Naive B cell (primary cell): ENCODE results near the gene ACP7. TPM values are rescaled to one million over a fixed set of nuclear protein-coding genes. Genes with fewer than 3 reads are reported as not detected.
A peak's percentile ranks its signal among the peaks of the same experiment; 100 is the strongest.

Source experiments
- ATAC-seq, 2 donors: fragments of 150-1000 bp; cut with Tn5 transposase; 2 replicates each; pipeline ENCODE4 v1.10.0; 2021; ENCODE audit warnings: low read depth in 2 of 2, mild to moderate bottlenecking in 2 of 2, moderate library complexity in 2 of 2
- DNase-seq: peaks from one replicate; pipeline ENCODE4 v3.0.0; 2022
- H3K27ac Mint-ChIP-seq, 6 donors: one replicate each; pipeline ENCODE4 v1.8.0; 2020 to 2022; ENCODE audit warnings: mild to moderate bottlenecking in 6 of 6, mixed read lengths in 6 of 6, moderate library complexity in 5 of 6, inconsistent platforms in 2 of 6
- H3K27me3 Mint-ChIP-seq, 3 donors: one replicate each; pipeline ENCODE4 v1.8.0; 2021 to 2022; ENCODE audit warnings: mixed read lengths in 3 of 3, mild to moderate bottlenecking in 1 of 3
- H3K36me3 Mint-ChIP-seq, 2 donors: one replicate each; pipeline ENCODE4 v1.8.0; 2020 to 2022; ENCODE audit warnings: mixed read lengths in 2 of 2, inconsistent platforms in 1 of 2, mild to moderate bottlenecking in 1 of 2
- H3K4me1 Mint-ChIP-seq, 3 donors: one replicate each; pipeline ENCODE4 v1.8.0; 2020 to 2022; ENCODE audit warnings: mixed read lengths in 3 of 3, inconsistent platforms in 1 of 3, mild to moderate bottlenecking in 1 of 3, moderate library complexity in 1 of 3
- H3K4me3 Mint-ChIP-seq, 8 donors: one replicate each; pipeline ENCODE4 v1.8.0; 2020 to 2022; ENCODE audit warnings: mild to moderate bottlenecking in 8 of 8, mixed read lengths in 8 of 8, moderate library complexity in 8 of 8, inconsistent platforms in 2 of 8
- H3K9me3 Mint-ChIP-seq, 7 donors: one replicate each; pipeline ENCODE4 v1.8.0; 2020 to 2022; ENCODE audit warnings: mixed read lengths in 7 of 7, mild to moderate bottlenecking in 5 of 7, inconsistent platforms in 2 of 7, moderate library complexity in 1 of 7
- polyA plus RNA-seq, 6 donors: library from polyadenylated mRNA; unstranded; fragments of 300-500 nt; fragmentation: Illumina TruSeq; gene quantifications; one replicate each; pipeline ENCODE4 v1.2.3, GENCODE V29; 2021; ENCODE audit warnings: low read depth in 6 of 6

The ACP7 gene, protein sequence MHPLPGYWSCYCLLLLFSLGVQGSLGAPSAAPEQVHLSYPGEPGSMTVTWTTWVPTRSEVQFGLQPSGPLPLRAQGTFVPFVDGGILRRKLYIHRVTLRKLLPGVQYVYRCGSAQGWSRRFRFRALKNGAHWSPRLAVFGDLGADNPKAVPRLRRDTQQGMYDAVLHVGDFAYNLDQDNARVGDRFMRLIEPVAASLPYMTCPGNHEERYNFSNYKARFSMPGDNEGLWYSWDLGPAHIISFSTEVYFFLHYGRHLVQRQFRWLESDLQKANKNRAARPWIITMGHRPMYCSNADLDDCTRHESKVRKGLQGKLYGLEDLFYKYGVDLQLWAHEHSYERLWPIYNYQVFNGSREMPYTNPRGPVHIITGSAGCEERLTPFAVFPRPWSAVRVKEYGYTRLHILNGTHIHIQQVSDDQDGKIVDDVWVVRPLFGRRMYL
- polyA plus RNA-seq, result not detected

DNA sequence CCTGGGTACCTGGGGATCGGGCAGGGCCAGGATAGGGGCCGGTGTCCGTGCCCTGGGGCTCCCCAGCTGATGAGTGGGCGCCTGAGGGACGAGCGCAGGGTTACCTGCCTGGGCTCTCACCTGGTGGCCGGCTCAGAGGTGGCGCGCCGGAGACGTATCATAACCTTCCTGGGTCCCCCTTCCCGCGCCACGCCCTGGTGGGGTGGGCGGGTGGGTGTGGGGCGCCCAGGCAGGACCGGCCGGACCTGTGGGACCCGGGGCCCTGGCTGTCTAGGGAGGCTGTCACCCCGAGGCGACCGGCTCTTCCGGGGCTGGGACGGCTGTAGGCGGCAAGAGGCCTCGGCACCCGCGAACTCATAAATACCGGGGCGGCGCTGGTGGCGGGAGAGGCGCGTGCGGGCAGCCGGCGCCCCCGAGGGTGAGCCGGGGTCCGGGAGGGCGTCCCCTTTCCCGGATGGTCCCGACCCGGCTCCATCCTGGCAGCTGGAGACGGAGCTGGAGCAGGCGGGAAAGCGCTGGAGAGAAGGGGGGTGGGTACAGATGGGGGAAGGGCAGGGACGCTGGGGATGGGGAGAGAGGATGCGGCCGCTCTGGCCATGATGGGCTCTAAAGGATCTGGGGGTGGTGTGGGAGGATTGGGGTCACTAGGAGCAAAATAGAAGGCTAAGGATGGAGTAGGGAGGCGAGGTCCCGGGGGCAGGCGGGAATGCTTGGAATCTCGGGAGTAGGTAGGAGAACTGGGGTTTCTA, at the start of gene ACP7:
TSS of gene ACP7 (plus strand) at position 386 of the 749 bp plus-strand sequence. CDS start 902 bp downstream, outside the sequence.
- peak within 1 kb of the TSS in 5 of 8 donors; percentile 16 to 55 (median 41) for H3K4me3 Mint-ChIP-seq
- H3K4me1 Mint-ChIP-seq, result peaks cover 15 to 19% (median 16%) of the 10 kb centered on the region in 3 donors
- peak within 1 kb of the TSS in 2 of 6 donors; percentile 52 to 93 for H3K27ac Mint-ChIP-seq
- peaks cover 45 to 61% (median 46%) of the 10 kb centered on the region in 3 donors for H3K27me3 Mint-ChIP-seq
- DNase-seq, result no peak
- no peak for ATAC-seq
- H3K9me3 Mint-ChIP-seq, result no peaks in the 10 kb centered on the region
- H3K36me3 Mint-ChIP-seq, result peaks cover 4 to 9% of the 10 kb centered on the region in 2 donors

DNA sequence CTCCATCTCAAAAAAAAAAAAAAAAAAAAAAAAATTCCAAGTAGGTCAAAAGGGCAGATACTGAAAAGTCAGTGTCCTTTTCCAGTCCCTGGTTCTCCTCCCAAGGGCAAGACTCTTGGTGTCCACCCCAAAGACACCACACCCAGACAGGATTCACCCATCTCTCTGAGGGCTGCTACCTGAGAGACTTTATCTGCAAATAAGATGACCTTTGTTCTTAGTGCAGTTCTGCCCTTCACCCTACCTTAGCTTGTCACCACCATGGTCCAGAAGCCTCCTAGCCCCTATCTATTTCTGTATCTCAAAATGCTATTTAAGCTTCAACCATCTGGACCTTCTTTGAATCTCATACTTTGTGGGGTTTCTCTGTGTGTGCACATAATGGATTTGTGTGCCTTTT, 47.6 kb upstream of the ACP7 start:
- Mint-ChIP-seq H3K4me3 (no peak overlapping the region), H3K36me3 (peaks cover 0 to 8% of the 10 kb centered on the region in 2 donors), H3K27me3 (peaks cover 11 to 47% (median 14%) of the 10 kb centered on the region in 3 donors), H3K27ac (no peak overlapping the region), H3K9me3 (peaks cover 2 to 5% (median 4%) of the 10 kb centered on the region in 7 donors), H3K4me1 (no peaks in the 10 kb centered on the region)
- ATAC-seq (no peak), DNase-seq (no peak)

DNA sequence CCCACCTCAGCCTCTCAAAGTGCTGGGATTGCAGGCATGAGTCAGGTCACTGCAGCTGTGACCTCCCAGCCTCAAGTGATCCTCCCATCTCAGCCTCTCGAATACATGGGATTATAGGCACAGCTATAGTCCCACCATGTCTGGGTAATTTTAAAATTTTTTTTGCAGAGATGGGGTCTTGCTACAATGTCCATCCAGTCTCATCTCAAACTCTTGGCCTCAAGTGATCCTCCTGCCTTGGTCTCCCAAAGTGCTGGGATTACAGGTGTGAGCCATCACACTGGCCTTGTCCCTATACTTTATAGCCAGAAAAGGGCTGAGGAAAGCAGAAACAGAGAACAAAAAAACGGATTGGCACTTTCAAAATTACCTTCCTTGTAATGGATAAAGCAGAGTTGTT, 47.0 kb upstream of the ACP7 start:
- Mint-ChIP-seq H3K27me3 (peaks cover 11 to 47% (median 14%) of the 10 kb centered on the region in 3 donors), H3K4me1 (no peaks in the 10 kb centered on the region), H3K27ac (peak overlapping the region in 1 of 6 donors; percentile 19), H3K4me3 (no peak overlapping the region), H3K9me3 (peaks cover 2 to 5% (median 4%) of the 10 kb centered on the region in 7 donors), H3K36me3 (peaks cover 0 to 8% of the 10 kb centered on the region in 2 donors)
- DNase-seq (no peak), ATAC-seq (no peak)

DNA sequence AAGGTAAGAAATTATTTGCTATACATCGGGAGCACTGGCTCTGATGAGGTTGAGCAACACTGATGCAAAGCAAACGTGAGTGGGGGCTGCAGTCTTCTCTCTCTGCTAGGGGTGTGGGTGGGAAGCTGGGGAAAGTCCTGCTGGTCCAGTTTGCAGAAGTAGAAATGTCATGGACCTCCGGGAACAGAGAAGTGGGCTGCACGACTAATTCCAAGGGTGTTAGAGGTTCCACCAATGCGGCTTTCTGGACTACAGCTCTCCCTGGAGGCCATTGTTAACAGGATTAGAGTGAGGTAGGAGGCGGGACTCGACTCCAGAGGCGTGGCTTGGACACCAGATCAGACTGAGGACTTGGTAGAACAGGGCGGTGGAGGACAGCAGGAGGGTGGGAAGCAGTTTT, 46.1 kb upstream of the ACP7 start:
- peaks cover 2 to 5% (median 4%) of the 10 kb centered on the region in 7 donors for H3K9me3 Mint-ChIP-seq
- H3K4me3 Mint-ChIP-seq, result no peak overlapping the region
- no peak overlapping the region for H3K27ac Mint-ChIP-seq
- peaks cover 0 to 8% of the 10 kb centered on the region in 2 donors for H3K36me3 Mint-ChIP-seq
- DNase-seq (no peak), ATAC-seq (no peak)
- H3K27me3 Mint-ChIP-seq, result peaks cover 11 to 38% (median 14%) of the 10 kb centered on the region in 3 donors
- no peaks in the 10 kb centered on the region for H3K4me1 Mint-ChIP-seq

DNA sequence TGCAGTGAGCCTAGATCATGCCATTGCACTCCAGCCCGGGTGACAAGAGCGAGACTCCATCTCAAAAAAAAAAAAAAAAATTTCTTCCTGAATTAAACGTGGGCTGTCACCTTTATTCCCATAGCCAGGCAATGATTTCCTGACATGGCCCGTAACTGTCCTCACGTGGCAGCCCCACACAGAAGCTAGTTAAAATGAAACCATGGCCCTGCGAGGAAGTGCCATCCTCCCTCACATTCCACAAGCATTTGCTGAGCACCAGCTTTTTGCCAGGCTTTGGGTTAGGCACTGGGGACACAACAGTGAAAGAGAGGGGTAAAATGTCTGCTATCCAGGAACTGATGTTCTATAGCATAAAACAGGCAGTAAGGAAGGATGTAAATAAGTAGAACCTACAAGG, 38.7 kb upstream of the ACP7 start:
- Mint-ChIP-seq H3K27ac (peak overlapping the region in 1 of 6 donors; percentile 36), H3K4me3 (no peak overlapping the region), H3K36me3 (peaks cover 0 to 18% of the 10 kb centered on the region in 2 donors), H3K4me1 (peaks cover 0 to 4% (median 0%) of the 10 kb centered on the region in 3 donors), H3K9me3 (peaks cover 1 to 16% (median 6%) of the 10 kb centered on the region in 7 donors), H3K27me3 (peaks cover 8 to 29% (median 14%) of the 10 kb centered on the region in 3 donors)
- ATAC-seq (no peak), DNase-seq (no peak)

DNA sequence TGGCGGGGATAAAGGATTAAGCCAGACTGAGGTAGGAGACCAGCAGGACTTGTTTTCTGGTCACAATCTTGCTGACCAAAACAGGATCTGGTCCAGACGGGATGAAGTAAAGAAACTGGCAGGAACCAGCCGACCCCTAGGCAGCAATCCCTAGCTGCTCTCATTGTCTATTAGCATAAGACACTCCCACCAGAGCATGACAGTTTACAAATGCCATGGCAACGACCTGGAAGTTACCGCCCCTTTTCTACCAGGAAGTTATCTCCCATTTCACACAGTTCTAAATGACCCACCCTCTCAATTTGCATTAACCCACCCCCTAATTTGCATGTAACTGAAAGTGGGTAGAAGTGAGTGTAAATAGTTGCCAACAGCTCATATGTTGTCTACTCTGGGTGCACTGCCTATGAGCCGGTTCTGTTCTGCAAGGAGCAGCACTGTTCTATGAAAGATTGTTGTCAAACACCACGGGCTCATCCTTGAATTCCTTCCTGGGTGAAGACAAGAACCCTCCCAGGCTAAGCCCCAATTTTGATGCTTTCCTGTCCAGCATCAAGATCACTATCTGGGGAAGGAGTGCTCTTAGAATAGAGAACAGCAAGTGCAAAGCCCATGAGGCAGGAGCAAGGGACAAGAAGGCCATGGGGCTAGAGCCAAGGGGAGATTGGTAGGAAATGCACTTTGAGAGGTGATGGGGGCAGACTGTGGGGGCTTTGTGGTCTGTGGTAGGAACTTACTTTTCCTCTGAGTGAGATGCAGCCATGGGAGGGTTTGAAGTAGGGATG, 37.9 kb upstream of the ACP7 start:
- DNase-seq (no peak), ATAC-seq (peak in 1 of 2 donors; percentile 20)
- peak overlapping the region in 1 of 6 donors; percentile 3 for H3K27ac Mint-ChIP-seq
- no peak overlapping the region for H3K4me3 Mint-ChIP-seq
- peaks cover 0 to 14% of the 10 kb centered on the region in 2 donors for H3K36me3 Mint-ChIP-seq
- H3K4me1 Mint-ChIP-seq, result peaks cover 0 to 4% (median 0%) of the 10 kb centered on the region in 3 donors
- H3K27me3 Mint-ChIP-seq, result peaks cover 6 to 25% (median 14%) of the 10 kb centered on the region in 3 donors
- peaks cover 0 to 12% (median 4%) of the 10 kb centered on the region in 7 donors for H3K9me3 Mint-ChIP-seq

DNA sequence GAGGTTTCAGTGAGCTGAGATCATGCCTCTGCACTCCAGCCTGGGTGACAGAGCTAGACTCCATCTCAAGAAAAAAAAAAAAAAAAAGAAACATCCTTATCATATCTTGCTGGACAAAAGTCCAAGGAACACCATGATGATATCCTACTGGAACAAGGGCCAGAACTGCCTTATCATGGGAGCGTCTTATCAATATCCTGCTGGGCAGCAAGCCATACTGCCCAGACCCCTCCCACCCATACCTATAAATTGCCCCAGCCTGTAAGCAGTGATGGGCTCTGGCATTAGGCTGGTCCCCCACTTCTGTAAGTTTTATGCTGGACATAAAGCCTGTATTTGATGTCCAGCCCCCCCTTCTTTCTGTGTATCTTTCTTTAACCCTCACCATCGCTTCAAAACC, 37.1 kb upstream of the ACP7 start:
- peaks cover 0 to 4% (median 0%) of the 10 kb centered on the region in 3 donors for H3K4me1 Mint-ChIP-seq
- peaks cover 6 to 25% (median 14%) of the 10 kb centered on the region in 3 donors for H3K27me3 Mint-ChIP-seq
- H3K27ac Mint-ChIP-seq, result no peak overlapping the region
- peaks cover 0 to 14% of the 10 kb centered on the region in 2 donors for H3K36me3 Mint-ChIP-seq
- H3K4me3 Mint-ChIP-seq, result no peak overlapping the region
- peaks cover 0 to 11% (median 4%) of the 10 kb centered on the region in 7 donors for H3K9me3 Mint-ChIP-seq
- ATAC-seq (no peak), DNase-seq (no peak)

DNA sequence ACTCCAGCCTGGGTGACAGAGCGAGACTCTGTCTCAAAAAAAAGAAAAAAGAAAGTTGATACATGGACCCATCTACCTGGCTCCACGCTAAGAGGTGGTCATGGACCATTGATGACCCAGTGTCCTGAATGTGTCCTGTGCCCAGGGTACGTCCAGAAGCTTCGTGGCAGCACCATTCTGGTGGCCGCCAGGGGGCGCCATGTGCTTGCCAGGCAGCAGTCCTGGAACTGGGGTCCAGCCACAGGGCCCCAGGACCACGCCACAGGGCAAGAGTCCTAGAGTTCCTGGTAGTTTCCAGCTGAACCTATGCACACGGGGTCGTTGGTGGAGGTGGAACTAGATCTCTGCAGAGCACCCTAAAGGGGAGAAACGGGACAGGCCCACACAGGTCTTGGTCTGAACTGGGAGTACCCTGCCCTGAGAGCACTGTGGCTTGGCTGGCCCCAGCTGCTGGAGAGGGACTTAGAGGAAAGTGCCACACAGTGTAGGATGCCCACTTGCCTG, 31.9 kb upstream of the ACP7 start:
- Mint-ChIP-seq H3K27ac (no peak overlapping the region), H3K4me1 (peaks cover 0 to 4% (median 0%) of the 10 kb centered on the region in 3 donors), H3K36me3 (peaks cover 0 to 8% of the 10 kb centered on the region in 2 donors), H3K4me3 (no peak overlapping the region), H3K9me3 (peaks cover 0 to 9% (median 2%) of the 10 kb centered on the region in 7 donors), H3K27me3 (peaks cover 3 to 30% (median 5%) of the 10 kb centered on the region in 3 donors)
- peak in 1 of 2 donors; percentile 39 for ATAC-seq
- peak; percentile 35 for DNase-seq

DNA sequence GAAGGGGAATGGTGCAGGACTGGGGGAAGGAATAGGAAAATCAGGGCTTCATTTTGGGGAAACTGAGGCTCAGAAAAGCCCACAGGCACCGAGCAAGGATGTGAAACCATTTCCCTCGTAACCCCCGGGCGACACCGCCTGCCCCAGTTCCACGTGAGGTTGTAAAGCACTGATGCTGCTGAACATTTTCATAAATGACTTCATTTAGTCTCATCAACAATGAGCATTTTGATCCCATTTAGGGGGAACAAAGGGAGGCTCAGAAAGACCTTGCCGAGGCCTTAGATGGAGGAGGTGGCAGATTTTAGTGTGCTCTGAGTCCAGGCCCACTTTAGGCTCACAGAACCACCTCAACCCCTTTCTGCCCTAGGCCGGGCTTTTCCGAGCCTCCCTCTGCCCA, 31.3 kb upstream of the ACP7 start:
- DNase-seq (no peak), ATAC-seq (no peak)
- Mint-ChIP-seq H3K27ac (no peak overlapping the region), H3K4me1 (peaks cover 0 to 4% (median 0%) of the 10 kb centered on the region in 3 donors), H3K9me3 (peaks cover 0 to 9% (median 4%) of the 10 kb centered on the region in 7 donors), H3K36me3 (peaks cover 0 to 8% of the 10 kb centered on the region in 2 donors), H3K4me3 (no peak overlapping the region), H3K27me3 (peaks cover 5 to 25% (median 9%) of the 10 kb centered on the region in 3 donors)

DNA sequence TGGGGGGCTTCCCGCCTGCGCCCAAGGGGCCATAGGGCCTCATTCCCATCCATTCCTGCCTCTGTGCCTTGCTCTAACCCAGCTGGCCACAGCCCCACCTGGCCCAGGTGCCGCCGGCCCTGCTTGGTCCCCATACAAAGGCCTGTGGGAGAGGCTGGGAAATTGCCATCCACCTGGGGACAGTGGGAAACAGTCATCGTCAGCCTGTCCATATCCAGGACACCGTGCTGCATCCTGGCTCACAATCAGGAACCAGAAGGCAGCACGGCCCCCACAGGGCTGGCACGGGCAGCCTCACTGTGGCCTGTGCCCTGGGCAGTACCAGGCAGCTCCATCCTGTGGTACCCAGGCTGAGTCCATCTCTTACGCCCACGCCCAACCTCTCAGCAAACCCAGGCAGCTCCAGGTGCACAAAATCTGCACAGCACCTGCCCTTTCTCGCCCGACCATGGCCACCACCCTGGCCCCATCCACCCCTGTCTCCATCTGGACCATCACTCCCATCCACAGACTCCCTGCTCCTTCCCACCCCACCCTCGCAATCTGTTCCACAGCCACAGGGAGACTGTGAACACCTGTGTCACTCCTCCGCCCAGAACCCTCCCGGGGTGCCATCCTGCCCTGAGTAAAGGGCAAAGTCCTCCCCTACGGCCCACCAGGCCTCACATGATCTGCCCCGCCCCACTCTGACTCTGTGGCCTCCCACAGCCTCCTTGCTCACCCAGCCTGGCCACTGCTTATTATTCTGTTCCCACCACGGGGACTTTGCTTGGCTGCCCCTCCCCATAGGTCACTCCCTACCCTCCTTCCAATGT, 30.7 kb upstream of the ACP7 start:
- H3K4me3 Mint-ChIP-seq, result no peak overlapping the region
- H3K9me3 Mint-ChIP-seq, result peaks cover 0 to 9% (median 4%) of the 10 kb centered on the region in 7 donors
- H3K4me1 Mint-ChIP-seq, result peaks cover 0 to 4% (median 0%) of the 10 kb centered on the region in 3 donors
- DNase-seq (no peak), ATAC-seq (no peak)
- H3K36me3 Mint-ChIP-seq, result peaks cover 0 to 8% of the 10 kb centered on the region in 2 donors
- H3K27ac Mint-ChIP-seq, result no peak overlapping the region
- peaks cover 5 to 22% (median 11%) of the 10 kb centered on the region in 3 donors for H3K27me3 Mint-ChIP-seq

DNA sequence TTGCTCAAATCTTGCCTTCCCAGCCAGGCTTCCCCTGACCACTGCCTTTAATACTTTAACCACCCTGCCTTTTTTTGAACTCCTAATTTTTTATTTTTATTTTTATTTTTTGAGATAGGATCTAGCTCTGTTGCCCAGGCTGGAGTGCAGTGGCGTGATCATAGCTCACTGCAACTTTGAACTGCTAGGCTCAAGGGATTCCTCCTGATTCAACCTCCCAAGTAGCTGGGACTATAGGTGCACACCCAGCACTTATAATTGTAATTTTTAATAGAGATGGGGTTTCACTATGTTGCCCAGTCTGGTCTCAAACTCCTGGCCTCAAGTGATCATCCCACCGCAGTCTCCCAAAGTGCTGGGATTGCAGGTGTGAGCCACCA, 30.1 kb upstream of the ACP7 start:
- Mint-ChIP-seq H3K9me3 (peaks cover 0 to 7% (median 4%) of the 10 kb centered on the region in 7 donors), H3K27me3 (peaks cover 5 to 19% (median 11%) of the 10 kb centered on the region in 3 donors), H3K4me3 (no peak overlapping the region), H3K27ac (no peak overlapping the region), H3K36me3 (peaks cover 0 to 5% of the 10 kb centered on the region in 2 donors), H3K4me1 (peaks cover 0 to 3% (median 0%) of the 10 kb centered on the region in 3 donors)
- no peak for DNase-seq
- ATAC-seq, result no peak

DNA sequence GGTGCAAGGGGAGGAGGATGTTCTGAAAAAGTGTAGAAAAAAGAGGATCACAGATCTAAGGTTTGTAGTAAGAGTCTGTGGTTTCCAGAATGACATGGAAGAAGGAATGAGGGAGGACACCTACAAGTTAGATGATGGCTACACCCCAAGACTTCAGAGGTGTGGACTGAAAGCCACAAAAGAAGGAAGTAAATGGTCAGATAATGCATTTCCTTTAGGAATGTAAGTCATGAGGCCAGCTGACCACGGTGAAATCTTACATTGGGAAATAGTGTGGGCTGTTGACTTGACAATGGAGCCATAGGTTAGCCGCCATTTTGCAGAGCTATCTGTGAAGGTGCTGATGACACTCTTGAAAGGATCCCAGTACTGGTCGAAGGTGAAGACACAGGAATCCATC, 26.6 kb upstream of the ACP7 start:
- H3K36me3 Mint-ChIP-seq, result no peaks in the 10 kb centered on the region
- no peaks in the 10 kb centered on the region for H3K4me1 Mint-ChIP-seq
- H3K4me3 Mint-ChIP-seq, result no peak overlapping the region
- peak overlapping the region in 1 of 6 donors; percentile 52 for H3K27ac Mint-ChIP-seq
- peaks cover 0 to 7% (median 6%) of the 10 kb centered on the region in 7 donors for H3K9me3 Mint-ChIP-seq
- ATAC-seq, result no peak
- H3K27me3 Mint-ChIP-seq, result peaks cover 8 to 26% (median 12%) of the 10 kb centered on the region in 3 donors
- no peak for DNase-seq
